K562 (cell line): ENCODE data around the gene TRIP10. TPM values are rescaled to one million over a fixed set of nuclear protein-coding genes. Genes with fewer than 3 reads are reported as not detected.
A peak's percentile ranks its signal among the peaks of the same experiment; 100 is the strongest.

Experiments
- FOXA1 ChIP-seq: fragments of 450-650 bp; IDR thresholded peaks from 2 replicates; pipeline ENCODE4 v1.6.1; 2016; ENCODE audit warnings: mild to moderate bottlenecking, borderline replicate concordance
- POLR2H ChIP-seq: IDR thresholded peaks from 2 replicates; pipeline ENCODE4 v1.6.1; 2016; ENCODE audit warnings: missing genetic modification characterization, low read depth, mild to moderate bottlenecking, control low read depth, missing compliant biosample characterization, moderate library complexity
- RNF2 ChIP-seq: sonication (generic); IDR thresholded peaks from 2 replicates; pipeline ENCODE4 v1.6.1; 2016
- STAT6 ChIP-seq: sonication (generic); formaldehyde crosslinking; IDR thresholded peaks from 2 replicates; pipeline ENCODE4 v1.8.1; 2023; ENCODE audit warnings: mild to moderate bottlenecking, missing genetic modification reagents
- TRIM24 ChIP-seq, 2 experiments: fragments of 450-650 bp; IDR thresholded peaks; 2 replicates each; pipeline ENCODE4 v1.6.1; 2016
- polyA plus RNA-seq, 8 experiments: library from polyadenylated mRNA; depleted of rRNA in 4 of 8; stranded (reverse) in 5 of 8; unstranded in 3 of 8; fragments of >200 nt; fragmentation: Nextera tagmentation in 2 of 8; fragmentation: Illumina TruSeq in 1 of 8; extraction: Ambion mirVana in 2 of 8; extraction: Trizol in 1 of 8; gene quantifications; 2 replicates each; pipeline versions ENCODE4 v1.2.1 to v1.2.3, GENCODE V29; 2011 to 2014; ENCODE audit warnings: inconsistent platforms in 1 of 8, missing spikeins in 1 of 8
- total RNA-seq, 7 experiments: library from RNA; depleted of rRNA in 6 of 7; stranded (reverse); fragments of >200 nt in 6 of 7; fragmentation: Illumina TruSeq in 2 of 7; extraction: Trizol in 2 of 7; gene quantifications; 2 replicates each; pipeline versions ENCODE4 v1.2.1 to v1.2.3, GENCODE V29; 2011 to 2021; ENCODE audit warnings: low replicate concordance in 1 of 7
- TF ChIP-seq, protein P1 (sequence below): sonication (generic); formaldehyde crosslinking; IDR thresholded peaks from 2 replicates; pipeline ENCODE4 v1.8.0; 2022; ENCODE audit warnings: mild to moderate bottlenecking, missing genetic modification reagents
- TF ChIP-seq, protein P2 (sequence below): fragments of 450-650 bp; IDR thresholded peaks from 2 replicates; pipeline ENCODE4 v1.6.1; 2016; ENCODE audit warnings: mild to moderate bottlenecking, moderate library complexity
- TF ChIP-seq, protein P3 (sequence below): fragments of 250-450 bp; sonication (Bioruptor Pico); IDR thresholded peaks from 2 replicates; pipeline ENCODE4 v1.4.0; 2020; ENCODE audit warnings: mild to moderate bottlenecking, moderate library complexity

TRIP10 gene
- total and polyA plus RNA-seq, 9 of the 15 experiments (the other 6 are each of a cell fraction or from before 2014, with no cell fraction given) = 1.2 to 66.8 (median 36.1) TPM

- TF ChIP-seq, protein P1, sequence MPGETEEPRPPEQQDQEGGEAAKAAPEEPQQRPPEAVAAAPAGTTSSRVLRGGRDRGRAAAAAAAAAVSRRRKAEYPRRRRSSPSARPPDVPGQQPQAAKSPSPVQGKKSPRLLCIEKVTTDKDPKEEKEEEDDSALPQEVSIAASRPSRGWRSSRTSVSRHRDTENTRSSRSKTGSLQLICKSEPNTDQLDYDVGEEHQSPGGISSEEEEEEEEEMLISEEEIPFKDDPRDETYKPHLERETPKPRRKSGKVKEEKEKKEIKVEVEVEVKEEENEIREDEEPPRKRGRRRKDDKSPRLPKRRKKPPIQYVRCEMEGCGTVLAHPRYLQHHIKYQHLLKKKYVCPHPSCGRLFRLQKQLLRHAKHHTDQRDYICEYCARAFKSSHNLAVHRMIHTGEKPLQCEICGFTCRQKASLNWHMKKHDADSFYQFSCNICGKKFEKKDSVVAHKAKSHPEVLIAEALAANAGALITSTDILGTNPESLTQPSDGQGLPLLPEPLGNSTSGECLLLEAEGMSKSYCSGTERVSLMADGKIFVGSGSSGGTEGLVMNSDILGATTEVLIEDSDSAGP (CRISPR knock-in tag) = peak; percentile 45; the same call in 1 of the 2 replicates
- TF ChIP-seq FOXA1 (no peak), RNF2 (0 out of 2 replicates have a peak, but pooled peaks have one; percentile 65), TRIM24 (IDR thresholded peaks at IDR 0.05) (0 out of 4 replicates have a peak, but pooled peaks of 1 of the 2 experiments have one; percentile 11), POLR2H (no peak), STAT6 (CRISPR knock-in tag) (no peak)
- TF ChIP-seq, protein P2, sequence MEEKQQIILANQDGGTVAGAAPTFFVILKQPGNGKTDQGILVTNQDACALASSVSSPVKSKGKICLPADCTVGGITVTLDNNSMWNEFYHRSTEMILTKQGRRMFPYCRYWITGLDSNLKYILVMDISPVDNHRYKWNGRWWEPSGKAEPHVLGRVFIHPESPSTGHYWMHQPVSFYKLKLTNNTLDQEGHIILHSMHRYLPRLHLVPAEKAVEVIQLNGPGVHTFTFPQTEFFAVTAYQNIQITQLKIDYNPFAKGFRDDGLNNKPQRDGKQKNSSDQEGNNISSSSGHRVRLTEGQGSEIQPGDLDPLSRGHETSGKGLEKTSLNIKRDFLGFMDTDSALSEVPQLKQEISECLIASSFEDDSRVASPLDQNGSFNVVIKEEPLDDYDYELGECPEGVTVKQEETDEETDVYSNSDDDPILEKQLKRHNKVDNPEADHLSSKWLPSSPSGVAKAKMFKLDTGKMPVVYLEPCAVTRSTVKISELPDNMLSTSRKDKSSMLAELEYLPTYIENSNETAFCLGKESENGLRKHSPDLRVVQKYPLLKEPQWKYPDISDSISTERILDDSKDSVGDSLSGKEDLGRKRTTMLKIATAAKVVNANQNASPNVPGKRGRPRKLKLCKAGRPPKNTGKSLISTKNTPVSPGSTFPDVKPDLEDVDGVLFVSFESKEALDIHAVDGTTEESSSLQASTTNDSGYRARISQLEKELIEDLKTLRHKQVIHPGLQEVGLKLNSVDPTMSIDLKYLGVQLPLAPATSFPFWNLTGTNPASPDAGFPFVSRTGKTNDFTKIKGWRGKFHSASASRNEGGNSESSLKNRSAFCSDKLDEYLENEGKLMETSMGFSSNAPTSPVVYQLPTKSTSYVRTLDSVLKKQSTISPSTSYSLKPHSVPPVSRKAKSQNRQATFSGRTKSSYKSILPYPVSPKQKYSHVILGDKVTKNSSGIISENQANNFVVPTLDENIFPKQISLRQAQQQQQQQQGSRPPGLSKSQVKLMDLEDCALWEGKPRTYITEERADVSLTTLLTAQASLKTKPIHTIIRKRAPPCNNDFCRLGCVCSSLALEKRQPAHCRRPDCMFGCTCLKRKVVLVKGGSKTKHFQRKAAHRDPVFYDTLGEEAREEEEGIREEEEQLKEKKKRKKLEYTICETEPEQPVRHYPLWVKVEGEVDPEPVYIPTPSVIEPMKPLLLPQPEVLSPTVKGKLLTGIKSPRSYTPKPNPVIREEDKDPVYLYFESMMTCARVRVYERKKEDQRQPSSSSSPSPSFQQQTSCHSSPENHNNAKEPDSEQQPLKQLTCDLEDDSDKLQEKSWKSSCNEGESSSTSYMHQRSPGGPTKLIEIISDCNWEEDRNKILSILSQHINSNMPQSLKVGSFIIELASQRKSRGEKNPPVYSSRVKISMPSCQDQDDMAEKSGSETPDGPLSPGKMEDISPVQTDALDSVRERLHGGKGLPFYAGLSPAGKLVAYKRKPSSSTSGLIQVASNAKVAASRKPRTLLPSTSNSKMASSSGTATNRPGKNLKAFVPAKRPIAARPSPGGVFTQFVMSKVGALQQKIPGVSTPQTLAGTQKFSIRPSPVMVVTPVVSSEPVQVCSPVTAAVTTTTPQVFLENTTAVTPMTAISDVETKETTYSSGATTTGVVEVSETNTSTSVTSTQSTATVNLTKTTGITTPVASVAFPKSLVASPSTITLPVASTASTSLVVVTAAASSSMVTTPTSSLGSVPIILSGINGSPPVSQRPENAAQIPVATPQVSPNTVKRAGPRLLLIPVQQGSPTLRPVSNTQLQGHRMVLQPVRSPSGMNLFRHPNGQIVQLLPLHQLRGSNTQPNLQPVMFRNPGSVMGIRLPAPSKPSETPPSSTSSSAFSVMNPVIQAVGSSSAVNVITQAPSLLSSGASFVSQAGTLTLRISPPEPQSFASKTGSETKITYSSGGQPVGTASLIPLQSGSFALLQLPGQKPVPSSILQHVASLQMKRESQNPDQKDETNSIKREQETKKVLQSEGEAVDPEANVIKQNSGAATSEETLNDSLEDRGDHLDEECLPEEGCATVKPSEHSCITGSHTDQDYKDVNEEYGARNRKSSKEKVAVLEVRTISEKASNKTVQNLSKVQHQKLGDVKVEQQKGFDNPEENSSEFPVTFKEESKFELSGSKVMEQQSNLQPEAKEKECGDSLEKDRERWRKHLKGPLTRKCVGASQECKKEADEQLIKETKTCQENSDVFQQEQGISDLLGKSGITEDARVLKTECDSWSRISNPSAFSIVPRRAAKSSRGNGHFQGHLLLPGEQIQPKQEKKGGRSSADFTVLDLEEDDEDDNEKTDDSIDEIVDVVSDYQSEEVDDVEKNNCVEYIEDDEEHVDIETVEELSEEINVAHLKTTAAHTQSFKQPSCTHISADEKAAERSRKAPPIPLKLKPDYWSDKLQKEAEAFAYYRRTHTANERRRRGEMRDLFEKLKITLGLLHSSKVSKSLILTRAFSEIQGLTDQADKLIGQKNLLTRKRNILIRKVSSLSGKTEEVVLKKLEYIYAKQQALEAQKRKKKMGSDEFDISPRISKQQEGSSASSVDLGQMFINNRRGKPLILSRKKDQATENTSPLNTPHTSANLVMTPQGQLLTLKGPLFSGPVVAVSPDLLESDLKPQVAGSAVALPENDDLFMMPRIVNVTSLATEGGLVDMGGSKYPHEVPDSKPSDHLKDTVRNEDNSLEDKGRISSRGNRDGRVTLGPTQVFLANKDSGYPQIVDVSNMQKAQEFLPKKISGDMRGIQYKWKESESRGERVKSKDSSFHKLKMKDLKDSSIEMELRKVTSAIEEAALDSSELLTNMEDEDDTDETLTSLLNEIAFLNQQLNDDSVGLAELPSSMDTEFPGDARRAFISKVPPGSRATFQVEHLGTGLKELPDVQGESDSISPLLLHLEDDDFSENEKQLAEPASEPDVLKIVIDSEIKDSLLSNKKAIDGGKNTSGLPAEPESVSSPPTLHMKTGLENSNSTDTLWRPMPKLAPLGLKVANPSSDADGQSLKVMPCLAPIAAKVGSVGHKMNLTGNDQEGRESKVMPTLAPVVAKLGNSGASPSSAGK = no peak
- TF ChIP-seq, protein P3, sequence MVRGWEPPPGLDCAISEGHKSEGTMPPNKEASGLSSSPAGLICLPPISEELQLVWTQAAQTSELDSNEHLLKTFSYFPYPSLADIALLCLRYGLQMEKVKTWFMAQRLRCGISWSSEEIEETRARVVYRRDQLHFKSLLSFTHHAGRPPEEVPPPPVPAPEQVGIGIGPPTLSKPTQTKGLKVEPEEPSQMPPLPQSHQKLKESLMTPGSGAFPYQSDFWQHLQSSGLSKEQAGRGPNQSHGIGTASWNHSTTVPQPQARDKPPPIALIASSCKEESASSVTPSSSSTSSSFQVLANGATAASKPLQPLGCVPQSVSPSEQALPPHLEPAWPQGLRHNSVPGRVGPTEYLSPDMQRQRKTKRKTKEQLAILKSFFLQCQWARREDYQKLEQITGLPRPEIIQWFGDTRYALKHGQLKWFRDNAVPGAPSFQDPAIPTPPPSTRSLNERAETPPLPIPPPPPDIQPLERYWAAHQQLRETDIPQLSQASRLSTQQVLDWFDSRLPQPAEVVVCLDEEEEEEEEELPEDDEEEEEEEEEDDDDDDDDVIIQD (CRISPR knock-in tag) = no peak
Observed at GRCh38 chr19:6737873-6738786, 1.4 kb upstream of the TRIP10 start (continued).
